Hypothalamus (tissue), 51 donors: ENCODE results near the gene LRRC51.

ENCODE experiments used
- DNase-seq, 51 donors: peaks; one replicate each; lab custom pipeline; 2025; lab: John Stamatoyannopoulos, UW

Gene LRRC51

GRCh38 chr11:72080326-72081183 is at the start of gene LRRC51, which contains the start of gene NUMA1:
TSS of gene LRRC51 (plus strand) at chr11:72080850. CDS start at chr11:72089084, 8,234 bp downstream.
TSS of gene NUMA1 (minus strand) at chr11:72080542. CDS start at chr11:72035943, 44,599 bp downstream.
- DNase-seq: peak; percentile 61 to 100 (median 98)

GRCh38 chr11:72036687-72037086 is 44.0 kb upstream of the LRRC51 start:
- DNase-seq: no peak

GRCh38 chr11:72037554-72038311 is 42.9 kb upstream of the LRRC51 start:
- peak in 1 of 51 donors; percentile 34 for DNase-seq

GRCh38 chr11:72038491-72038890 is 42.2 kb upstream of the LRRC51 start:
- DNase-seq: peak in 34 of 51 donors; percentile 21 to 77 (median 48)

GRCh38 chr11:72039031-72039855 is 41.4 kb upstream of the LRRC51 start:
- peak in 7 of 51 donors; percentile 12 to 62 (median 33) for DNase-seq

GRCh38 chr11:72039856-72040401 is 40.7 kb upstream of the LRRC51 start:
- DNase-seq: peak in 9 of 51 donors; percentile 19 to 82 (median 50)

GRCh38 chr11:72040491-72041363 is 39.9 kb upstream of the LRRC51 start:
- DNase-seq: peak; percentile 69 to 97 (median 90)

- peak in 50 of 51 donors; percentile 37 to 95 (median 80) for DNase-seq
Observed at GRCh38 chr11:72041364-72042063, 39.1 kb upstream of the LRRC51 start.

- no peak for DNase-seq
Observed at GRCh38 chr11:72042064-72042745, 38.4 kb upstream of the LRRC51 start.

- DNase-seq: peak in 14 of 51 donors; percentile 3 to 52 (median 34)
Observed at GRCh38 chr11:72045849-72046248, 34.8 kb upstream of the LRRC51 start.

- peak in 1 of 51 donors; percentile 5 for DNase-seq
Observed at GRCh38 chr11:72048766-72049460, 31.7 kb upstream of the LRRC51 start.

- no peak for DNase-seq
Observed at GRCh38 chr11:72058416-72059034, 22.1 kb upstream of the LRRC51 start.

GRCh38 chr11:72061739-72062396 is 18.8 kb upstream of the LRRC51 start:
- no peak for DNase-seq

- no peak for DNase-seq
Observed at GRCh38 chr11:72066855-72067254, 13.8 kb upstream of the LRRC51 start.

- no peak for DNase-seq
Observed at GRCh38 chr11:72067266-72067665, 13.4 kb upstream of the LRRC51 start.

- DNase-seq: no peak
Observed at GRCh38 chr11:72067676-72068075, 13.0 kb upstream of the LRRC51 start.
